Measurements from ENCODE around the gene PRELID3B. TPM values are rescaled to one million over a fixed set of nuclear protein-coding genes. Genes with fewer than 3 reads are reported as not detected.
"Not testable (repeated sequence)": the region's sequence is repeated elsewhere in the genome, so short reads cannot be mapped to it uniquely, and the experiment has no call there.

Gene PRELID3B
- total RNA-seq, 1 donor from 2014 or later = 78.8 TPM

DNA sequence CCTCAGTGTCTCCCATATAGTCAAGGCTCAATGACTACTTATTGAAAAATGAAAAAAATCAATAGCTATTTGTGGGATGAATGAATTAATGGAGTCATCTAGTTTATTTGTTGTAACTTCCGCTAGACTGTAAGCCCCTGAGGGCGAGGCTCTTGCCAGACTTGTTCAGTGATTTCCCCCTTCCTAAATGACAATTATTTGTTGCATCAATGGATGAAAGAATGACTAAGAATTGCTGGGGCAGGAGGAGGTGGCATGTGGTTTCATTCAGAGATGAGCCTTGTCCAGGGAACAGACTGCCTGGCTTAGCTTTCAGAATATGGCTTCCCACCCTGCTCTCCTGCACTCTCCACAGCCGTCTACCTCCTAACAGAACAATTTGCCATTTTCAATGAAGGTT is 1.1 kb upstream of the PRELID3B start:
- peaks cover 21% of the 10 kb centered on the region for H3K4me1 Mint-ChIP-seq
- peaks cover 3% of the 10 kb centered on the region for H3K27me3 Mint-ChIP-seq (ENCODE audit: insufficient read depth, low read depth)
- H3K9me3 Mint-ChIP-seq = no peaks in the 10 kb centered on the region
- no peak overlapping the region for H2AFZ ChIP-seq (replicated peaks)
- no peak overlapping the region for H3K4me2 ChIP-seq
- H3K27ac Mint-ChIP-seq = no peak overlapping the region
- peak overlapping the region; percentile 77 for H3K4me3 Mint-ChIP-seq
- H3K9ac ChIP-seq = no peak overlapping the region
- TF ChIP-seq, protein P1, sequence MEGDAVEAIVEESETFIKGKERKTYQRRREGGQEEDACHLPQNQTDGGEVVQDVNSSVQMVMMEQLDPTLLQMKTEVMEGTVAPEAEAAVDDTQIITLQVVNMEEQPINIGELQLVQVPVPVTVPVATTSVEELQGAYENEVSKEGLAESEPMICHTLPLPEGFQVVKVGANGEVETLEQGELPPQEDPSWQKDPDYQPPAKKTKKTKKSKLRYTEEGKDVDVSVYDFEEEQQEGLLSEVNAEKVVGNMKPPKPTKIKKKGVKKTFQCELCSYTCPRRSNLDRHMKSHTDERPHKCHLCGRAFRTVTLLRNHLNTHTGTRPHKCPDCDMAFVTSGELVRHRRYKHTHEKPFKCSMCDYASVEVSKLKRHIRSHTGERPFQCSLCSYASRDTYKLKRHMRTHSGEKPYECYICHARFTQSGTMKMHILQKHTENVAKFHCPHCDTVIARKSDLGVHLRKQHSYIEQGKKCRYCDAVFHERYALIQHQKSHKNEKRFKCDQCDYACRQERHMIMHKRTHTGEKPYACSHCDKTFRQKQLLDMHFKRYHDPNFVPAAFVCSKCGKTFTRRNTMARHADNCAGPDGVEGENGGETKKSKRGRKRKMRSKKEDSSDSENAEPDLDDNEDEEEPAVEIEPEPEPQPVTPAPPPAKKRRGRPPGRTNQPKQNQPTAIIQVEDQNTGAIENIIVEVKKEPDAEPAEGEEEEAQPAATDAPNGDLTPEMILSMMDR (IDR thresholded peaks at IDR 0.05) = no peak
- TF ChIP-seq EZH2 (IDR thresholded peaks at IDR 0.05) (no peak), EZH2phosphoT487 (IDR thresholded peaks at IDR 0.05) (no peak)
- peaks cover 5% of the 10 kb centered on the region for H4K20me1 ChIP-seq (ENCODE audit: low read depth)
- H3F3A ChIP-seq (ENCODE audit: low read depth) = no peaks in the 10 kb centered on the region
- DNase-seq (ENCODE audit: low spot score) = no peak
- no peak overlapping the region for H3K27ac ChIP-seq
- peaks cover 11% of the 10 kb centered on the region for H3K4me1 ChIP-seq
- H3K9me3 ChIP-seq (ENCODE audit: low read depth) = no peaks in the 10 kb centered on the region
- H3K27me3 ChIP-seq = peaks cover 4% of the 10 kb centered on the region
- peaks cover 39% of the 10 kb centered on the region for H3K79me2 ChIP-seq (ENCODE audit: low read depth)
- H3K4me3 ChIP-seq = no peak overlapping the region
- peaks cover 4% of the 10 kb centered on the region for H3K36me3 Mint-ChIP-seq
- H3K36me3 ChIP-seq = no peaks in the 10 kb centered on the region

DNA sequence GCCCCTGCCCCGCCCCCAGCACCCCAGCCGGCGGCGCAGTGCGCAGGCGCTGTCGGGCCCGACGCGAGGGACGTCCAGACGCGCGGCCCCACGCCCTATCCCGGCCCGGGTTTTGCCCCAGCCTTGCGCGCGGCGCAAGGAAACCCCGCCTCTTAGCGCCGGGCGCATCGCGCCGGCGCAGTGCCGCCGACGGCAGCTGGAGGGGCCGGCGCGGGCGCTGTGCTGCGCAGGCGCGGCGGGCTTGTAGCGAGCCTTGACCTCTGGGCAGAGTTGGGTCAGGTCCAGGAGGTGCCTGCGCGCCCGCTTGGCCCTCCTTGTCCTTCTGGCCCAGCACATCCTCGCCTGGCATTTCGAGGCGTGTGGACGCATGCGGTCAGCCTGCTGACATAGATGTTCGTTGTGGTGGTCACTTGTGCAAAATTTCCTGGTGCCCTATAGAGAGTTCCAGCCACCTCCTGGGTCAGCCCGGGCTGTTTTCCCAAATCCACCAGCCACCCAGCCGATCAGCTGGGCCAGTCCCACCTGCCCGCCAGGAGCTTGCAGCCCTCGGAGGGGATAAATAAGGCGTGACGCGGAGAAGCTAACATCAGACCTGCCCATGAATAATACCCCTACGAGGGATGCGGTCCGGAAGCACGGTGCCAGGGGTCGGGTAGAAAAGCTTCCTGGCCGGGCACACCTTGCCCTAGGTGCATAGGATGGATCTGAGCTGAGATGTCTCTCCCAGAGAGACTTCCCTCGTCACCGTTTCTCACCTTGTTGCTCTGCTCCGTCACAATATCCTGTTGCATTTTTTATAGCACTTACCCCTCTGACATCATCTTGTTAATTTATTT is 428 bp upstream of the PRELID3B start:
- Mint-ChIP-seq H3K4me3 (peak overlapping the region; percentile 89), H3K9me3 (no peaks in the 10 kb centered on the region), H3K4me1 (peaks cover 21% of the 10 kb centered on the region), H3K36me3 (peaks cover 4% of the 10 kb centered on the region), H3K27me3 (ENCODE audit: insufficient read depth, low read depth) (peaks cover 3% of the 10 kb centered on the region), H3K27ac (no peak overlapping the region)
- Histone ChIP-seq H3K27ac (no peak overlapping the region), H3K27me3 (peaks cover 4% of the 10 kb centered on the region), H3K79me2 (ENCODE audit: low read depth) (peaks cover 46% of the 10 kb centered on the region), H3K9me3 (ENCODE audit: low read depth) (no peaks in the 10 kb centered on the region), H3K4me1 (peaks cover 11% of the 10 kb centered on the region), H3K36me3 (no peaks in the 10 kb centered on the region), H3K4me3 (peak overlapping the region; percentile 54), H3K4me2 (peak overlapping the region; percentile 82), H3F3A (ENCODE audit: low read depth) (no peaks in the 10 kb centered on the region), H3K9ac (no peak overlapping the region), H4K20me1 (ENCODE audit: low read depth) (peaks cover 5% of the 10 kb centered on the region), H2AFZ (replicated peaks) (peak overlapping the region; percentile 66)
- TF ChIP-seq EZH2 (IDR thresholded peaks at IDR 0.05) (no peak), EZH2phosphoT487 (IDR thresholded peaks at IDR 0.05) (no peak)
- TF ChIP-seq, protein P1 (IDR thresholded peaks at IDR 0.05) = no peak
- DNase-seq (ENCODE audit: low spot score) = peak; percentile 96

DNA sequence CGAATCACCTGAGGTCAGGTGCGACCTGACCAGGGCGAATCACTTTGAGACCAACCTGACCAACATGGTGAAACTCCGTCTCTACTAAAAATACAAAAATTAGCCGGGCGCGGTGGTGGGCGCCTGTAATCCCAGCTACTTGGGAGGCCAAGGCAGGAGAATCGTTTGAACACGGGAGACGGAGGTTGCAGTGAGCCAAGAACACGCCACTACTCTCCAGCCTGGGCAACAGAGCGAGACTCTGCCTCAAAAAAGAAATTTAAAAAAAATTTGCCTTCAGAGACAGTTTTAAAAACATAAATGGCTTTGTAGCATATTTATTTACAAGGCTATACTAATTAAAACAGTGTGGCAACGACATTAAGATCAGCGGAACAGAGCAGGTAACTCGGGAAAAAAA is 1.1 kb downstream of the PRELID3B start:
- Histone ChIP-seq H3K4me2 (peak overlapping the region; percentile 82), H3K4me3 (peak overlapping the region; percentile 54), H3K4me1 (peaks cover 11% of the 10 kb centered on the region), H3K79me2 (ENCODE audit: low read depth) (peaks cover 48% of the 10 kb centered on the region)
- H3K36me3 Mint-ChIP-seq = peaks cover 11% of the 10 kb centered on the region
- not testable (repeated sequence) for H4K20me1 ChIP-seq (ENCODE audit: low read depth); H3K9ac ChIP-seq; H3F3A ChIP-seq (ENCODE audit: low read depth); H3K27ac Mint-ChIP-seq; H3K27ac ChIP-seq; DNase-seq (ENCODE audit: low spot score); H3K9me3 ChIP-seq (ENCODE audit: low read depth); H3K27me3 Mint-ChIP-seq (ENCODE audit: insufficient read depth, low read depth); H2AFZ ChIP-seq (replicated peaks); H3K36me3 ChIP-seq; H3K27me3 ChIP-seq; H3K9me3 Mint-ChIP-seq
- peak overlapping the region; percentile 54 for H3K4me3 Mint-ChIP-seq
- peaks cover 26% of the 10 kb centered on the region for H3K4me1 Mint-ChIP-seq

DNA sequence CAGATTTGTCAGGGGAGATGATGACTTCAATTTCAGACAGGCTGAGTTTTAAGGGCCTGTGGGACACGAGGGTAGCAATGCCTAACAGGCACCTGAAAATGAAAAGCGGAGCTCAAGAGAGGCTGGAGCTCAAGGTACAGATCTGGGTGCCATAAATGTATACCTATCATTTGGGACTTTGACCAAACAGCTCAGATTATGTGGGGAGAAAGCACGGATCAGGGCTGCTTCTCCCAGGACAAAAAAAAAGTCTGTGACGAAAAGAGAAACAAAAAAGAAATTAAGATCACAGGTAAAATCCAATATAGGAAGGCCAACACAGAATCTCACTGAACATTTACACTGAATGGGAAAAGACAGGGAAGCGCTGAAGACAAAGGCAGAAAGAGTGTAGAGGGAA is 1.9 kb downstream of the PRELID3B start:
- no peak overlapping the region for H3K4me2 ChIP-seq
- H3K36me3 ChIP-seq = no peaks in the 10 kb centered on the region
- Mint-ChIP-seq H3K27ac (no peak overlapping the region), H3K36me3 (peaks cover 14% of the 10 kb centered on the region), H3K9me3 (no peaks in the 10 kb centered on the region), H3K27me3 (ENCODE audit: insufficient read depth, low read depth) (peaks cover 3% of the 10 kb centered on the region), H3K4me1 (peaks cover 26% of the 10 kb centered on the region), H3K4me3 (peak overlapping the region; percentile 54)
- no peak overlapping the region for H3K4me3 ChIP-seq
- no peak overlapping the region for H3K27ac ChIP-seq
- H3K79me2 ChIP-seq (ENCODE audit: low read depth) = peaks cover 48% of the 10 kb centered on the region
- TF ChIP-seq EZH2phosphoT487 (IDR thresholded peaks at IDR 0.05) (no peak), EZH2 (IDR thresholded peaks at IDR 0.05) (no peak)
- TF ChIP-seq, protein P1 (IDR thresholded peaks at IDR 0.05) = no peak
- DNase-seq (ENCODE audit: low spot score) = no peak
- H2AFZ ChIP-seq (replicated peaks) = no peak overlapping the region
- no peaks in the 10 kb centered on the region for H3F3A ChIP-seq (ENCODE audit: low read depth)
- no peaks in the 10 kb centered on the region for H3K27me3 ChIP-seq
- peaks cover 11% of the 10 kb centered on the region for H3K4me1 ChIP-seq
- no peaks in the 10 kb centered on the region for H3K9me3 ChIP-seq (ENCODE audit: low read depth)
- H3K9ac ChIP-seq = no peak overlapping the region
- peaks cover 5% of the 10 kb centered on the region for H4K20me1 ChIP-seq (ENCODE audit: low read depth)

Measured in neural progenitor cell (in vitro differentiated cells).